ENCODE results near the gene ANKRD12.
"Not testable (repeated sequence)": the region's sequence is repeated elsewhere in the genome, so short reads cannot be mapped to it uniquely, and the experiment has no call there.

ANKRD12 gene

DNA sequence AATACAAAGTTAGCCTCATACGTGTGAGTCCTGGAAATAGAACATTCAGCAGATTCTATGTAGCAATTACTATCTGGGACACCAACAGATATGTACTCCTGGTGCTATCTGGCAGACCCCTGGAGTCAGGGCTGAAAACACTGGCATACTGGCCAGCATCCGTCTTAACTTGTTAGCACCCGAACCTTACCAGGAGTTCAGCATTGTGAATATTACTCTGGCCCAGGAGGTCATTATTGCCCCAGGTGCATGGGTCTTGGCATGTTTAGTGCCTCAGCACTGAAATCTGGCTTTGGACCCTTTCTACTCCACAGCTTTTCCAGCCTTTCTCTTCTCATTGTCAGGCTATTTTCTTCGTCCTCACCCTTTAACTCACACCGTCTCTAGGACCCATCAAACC is 46.0 kb upstream of the ANKRD12 start:
- H3K27me3 ChIP-seq (ENCODE audit: low read length) = no peaks in the 10 kb centered on the region

DNA sequence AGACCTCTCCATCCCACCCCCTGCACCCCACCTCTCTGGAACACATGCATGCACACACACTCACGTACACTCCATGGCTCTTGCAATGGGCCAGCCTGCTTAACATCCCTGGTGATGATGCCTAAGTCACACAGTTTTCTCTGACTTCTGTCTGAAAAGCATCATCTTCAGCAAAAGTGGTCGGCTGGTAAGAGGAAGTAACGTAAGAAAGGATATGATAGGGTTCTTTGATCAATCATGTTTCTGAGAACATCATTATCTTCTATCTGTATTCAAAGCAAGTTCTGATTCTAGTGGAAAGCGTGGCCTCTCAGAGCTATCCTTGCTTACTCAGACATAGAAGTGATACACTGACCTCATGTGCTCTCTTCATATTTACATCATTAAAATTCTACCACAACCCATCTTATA is 45.5 kb upstream of the ANKRD12 start:
- H3K9me2 ChIP-seq (replicated peaks; ENCODE audit: insufficient read depth, low read length) = no peaks in the 10 kb centered on the region
- H3K27me3 ChIP-seq (ENCODE audit: low read length) = no peaks in the 10 kb centered on the region
- no peak overlapping the region for H3K27ac ChIP-seq (ENCODE audit: low read depth, low read length)
- no peaks in the 10 kb centered on the region for H3K9me3 ChIP-seq (ENCODE audit: insufficient read depth, low read length)
- no peaks in the 10 kb centered on the region for H3K36me3 ChIP-seq (ENCODE audit: low read length)
- H3K4me3 ChIP-seq (ENCODE audit: insufficient read depth, low read length, poor library complexity, severe bottlenecking) = no peak overlapping the region
- H4K20me1 ChIP-seq (ENCODE audit: low read depth, low read length) = no peaks in the 10 kb centered on the region
- no peak overlapping the region for H3K4me2 ChIP-seq (ENCODE audit: low read depth, low read length, poor library complexity, severe bottlenecking)
- TF ChIP-seq EZH2phosphoT487 (conservative IDR thresholded peaks at IDR 0.05; ENCODE audit: low read length) = no peak
- no peaks in the 10 kb centered on the region for H3K79me2 ChIP-seq (ENCODE audit: insufficient read depth, low read length)
- no peak overlapping the region for H3K9ac ChIP-seq (ENCODE audit: low read length)
- H3F3A ChIP-seq (ENCODE audit: insufficient read depth) = no peaks in the 10 kb centered on the region
- H2AFZ ChIP-seq (ENCODE audit: low read depth, low read length, severe bottlenecking) = no peak overlapping the region

More for the DNA sequence above, 46.0 kb upstream of the ANKRD12 start:
- H4K20me1 ChIP-seq (ENCODE audit: low read depth, low read length) = no peaks in the 10 kb centered on the region
- H3F3A ChIP-seq (ENCODE audit: insufficient read depth) = no peaks in the 10 kb centered on the region
- H2AFZ ChIP-seq (ENCODE audit: low read depth, low read length, severe bottlenecking) = no peak overlapping the region
- no peaks in the 10 kb centered on the region for H3K9me2 ChIP-seq (replicated peaks; ENCODE audit: insufficient read depth, low read length)
- no peak for TF ChIP-seq EZH2phosphoT487 (conservative IDR thresholded peaks at IDR 0.05; ENCODE audit: low read length)
- TF ChIP-seq CTCF (IDR thresholded peaks at IDR 0.05; ENCODE audit: insufficient read depth, low read length, poor library complexity, severe bottlenecking) = no peak
- H3K9ac ChIP-seq (ENCODE audit: low read length) = no peak overlapping the region
- H3K27ac ChIP-seq (ENCODE audit: low read depth, low read length) = no peak overlapping the region
- no peaks in the 10 kb centered on the region for H3K79me2 ChIP-seq (ENCODE audit: insufficient read depth, low read length)
- no peak overlapping the region for H3K4me3 ChIP-seq (ENCODE audit: insufficient read depth, low read length, poor library complexity, severe bottlenecking)
- H3K36me3 ChIP-seq (ENCODE audit: low read length) = no peaks in the 10 kb centered on the region
- no peak overlapping the region for H3K4me2 ChIP-seq (ENCODE audit: low read depth, low read length, poor library complexity, severe bottlenecking)
- H3K9me3 ChIP-seq (ENCODE audit: insufficient read depth, low read length) = no peaks in the 10 kb centered on the region

DNA sequence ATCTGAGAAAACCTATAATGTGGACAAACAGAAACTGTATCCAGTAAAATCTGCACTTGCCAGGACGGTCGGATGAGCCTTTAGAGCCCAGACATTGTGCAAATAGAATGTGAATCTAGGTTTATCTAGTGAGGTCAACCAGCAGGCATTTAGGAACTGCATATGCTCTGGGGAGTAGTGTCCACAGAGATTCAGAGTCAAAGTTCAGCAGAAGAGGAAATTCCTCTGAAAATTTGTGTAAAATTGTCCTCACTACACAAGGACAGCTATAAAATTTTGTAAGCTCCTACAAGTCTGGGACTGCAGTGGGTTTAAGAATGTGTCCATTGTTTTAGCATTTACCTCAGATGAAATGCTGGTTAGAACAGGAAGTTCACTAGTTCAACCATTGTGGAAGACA is 43.9 kb upstream of the ANKRD12 start:
- Histone ChIP-seq H2AFZ (ENCODE audit: low read depth, low read length, severe bottlenecking) (no peak overlapping the region), H3K4me3 (ENCODE audit: insufficient read depth, low read length, poor library complexity, severe bottlenecking) (no peak overlapping the region), H3K27ac (ENCODE audit: low read depth, low read length) (no peak overlapping the region), H3K9ac (ENCODE audit: low read length) (no peak overlapping the region), H3K4me2 (ENCODE audit: low read depth, low read length, poor library complexity, severe bottlenecking) (no peak overlapping the region), H3F3A (ENCODE audit: insufficient read depth) (no peaks in the 10 kb centered on the region), H3K36me3 (ENCODE audit: low read length) (no peaks in the 10 kb centered on the region), H3K9me2 (replicated peaks; ENCODE audit: insufficient read depth, low read length) (no peaks in the 10 kb centered on the region), H3K79me2 (ENCODE audit: insufficient read depth, low read length) (no peaks in the 10 kb centered on the region), H4K20me1 (ENCODE audit: low read depth, low read length) (no peaks in the 10 kb centered on the region), H3K9me3 (ENCODE audit: insufficient read depth, low read length) (no peaks in the 10 kb centered on the region), H3K27me3 (ENCODE audit: low read length) (no peaks in the 10 kb centered on the region)
- TF ChIP-seq CTCF (IDR thresholded peaks at IDR 0.05; ENCODE audit: insufficient read depth, low read length, poor library complexity, severe bottlenecking) (no peak), EZH2phosphoT487 (conservative IDR thresholded peaks at IDR 0.05; ENCODE audit: low read length) (no peak)

DNA sequence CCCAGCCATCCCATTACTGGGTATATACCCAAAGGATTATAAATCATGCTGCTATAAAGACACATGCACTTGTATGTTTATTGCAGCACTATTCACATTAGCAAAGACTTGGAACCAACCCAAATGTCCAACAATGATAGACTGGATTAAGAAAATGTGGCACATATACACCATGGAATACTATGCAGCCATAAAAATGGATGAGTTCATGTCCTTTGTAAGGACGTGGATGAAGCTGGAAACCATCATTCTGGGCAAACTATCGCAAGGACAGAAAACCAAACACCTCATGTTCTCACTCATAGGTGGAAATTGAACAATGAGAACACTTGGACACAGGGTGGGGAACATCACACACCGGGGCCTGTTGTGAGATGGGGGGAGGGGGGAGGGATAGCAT is 43.5 kb upstream of the ANKRD12 start:
- H3K4me3 ChIP-seq (ENCODE audit: insufficient read depth, low read length, poor library complexity, severe bottlenecking); H3K79me2 ChIP-seq (ENCODE audit: insufficient read depth, low read length); H3K36me3 ChIP-seq (ENCODE audit: low read length); H3K9me2 ChIP-seq (replicated peaks; ENCODE audit: insufficient read depth, low read length); H3K9me3 ChIP-seq (ENCODE audit: insufficient read depth, low read length); H3F3A ChIP-seq (ENCODE audit: insufficient read depth); H3K27ac ChIP-seq (ENCODE audit: low read depth, low read length); H2AFZ ChIP-seq (ENCODE audit: low read depth, low read length, severe bottlenecking); H3K27me3 ChIP-seq (ENCODE audit: low read length); H4K20me1 ChIP-seq (ENCODE audit: low read depth, low read length); H3K9ac ChIP-seq (ENCODE audit: low read length); H3K4me2 ChIP-seq (ENCODE audit: low read depth, low read length, poor library complexity, severe bottlenecking): not testable (repeated sequence)
